SK-N-MC (cell line): ENCODE results near the gene PNLIPRP1.

ENCODE experiments used
- EZH2 ChIP-seq: fragments of 200-600 bp; sonication (generic); IDR thresholded peaks from one replicate; pipeline ENCODE4 v1.6.1; 2017; ENCODE audit warnings: antibody characterized with exemption
- FOXP2 ChIP-seq: optimal IDR thresholded peaks from 2 replicates; pipeline ENCODE3; 2011; ENCODE audit warnings: mild to moderate bottlenecking, moderate library complexity; ENCODE audit not compliant: insufficient read depth; ENCODE audit errors: extremely low read length, control extremely low read depth
- POLR2AphosphoS5 ChIP-seq: IDR thresholded peaks from 2 replicates; pipeline ENCODE4 v1.6.1; 2012; ENCODE audit warnings: mild to moderate bottlenecking, low read depth, low read length, borderline replicate concordance

DNA sequence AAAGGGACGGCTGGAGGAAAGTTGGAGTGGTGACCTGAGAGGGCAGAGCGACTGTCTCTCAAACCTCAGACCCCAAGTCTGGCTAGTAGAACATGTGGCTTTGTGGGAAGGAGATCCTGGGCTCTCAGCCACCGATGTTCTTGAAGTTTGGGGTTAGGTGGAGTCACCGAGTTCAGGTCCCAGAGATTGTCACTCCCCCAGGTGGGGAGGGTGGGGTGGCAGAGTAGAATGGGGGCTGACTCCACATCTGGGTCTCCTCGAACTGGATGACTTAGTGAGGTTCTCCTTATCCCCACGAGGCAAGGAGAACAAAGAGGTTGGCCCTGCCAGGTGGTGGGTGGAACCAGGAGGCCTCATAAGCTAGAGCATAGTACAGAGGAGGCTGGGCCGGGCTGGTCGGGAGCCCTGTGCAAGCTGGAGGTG is 15.3 kb downstream of the PNLIPRP1 start:
- TF ChIP-seq POLR2AphosphoS5 (no peak), EZH2 (no peak), FOXP2 (no peak)
